IMR-90 (cell line): Measurements from ENCODE around the gene CYB561D1. TPM values are rescaled to one million over a fixed set of nuclear protein-coding genes. Genes with fewer than 3 reads are reported as not detected.
A peak's percentile ranks its signal among the peaks of the same experiment; 100 is the strongest.

ENCODE experiments used
- ATAC-seq: fragments of 200-7000 bp; cut with Tn5 transposase; 2 replicates; pipeline ENCODE4 v1.9.1; 2020; ENCODE audit warnings: low read depth, mild to moderate bottlenecking, moderate library complexity
- BruUV-seq: library from RNA; stranded (reverse); fragments of 400-500 nt; replicated peaks from 2 replicates; lab custom pipeline; 2021; lab: Mats Ljungman, UMichigan
- CTCF ChIA-PET: fragments of 300-600 bp; formaldehyde crosslinking; extraction: SDS; loops from one replicate; lab custom pipeline; 2021; ENCODE audit warnings: antibody characterized with exemption; lab: Yijun Ruan, JAX
- POLR2A ChIA-PET: fragments of 300-600 bp; sonication (Branson Sonifier 250); formaldehyde crosslinking; loops from one replicate; lab custom pipeline; 2022; ENCODE audit warnings: antibody characterized with exemption; ENCODE audit not compliant: unreplicated experiment; lab: Charles Lee
- DNase-seq: peaks from one replicate; pipeline ENCODE4 v3.0.0; 2013
- H2AFZ ChIP-seq: replicated peaks from 2 replicates; pipeline ENCODE3; 2013; ENCODE audit warnings: low read length, mild to moderate bottlenecking; ENCODE audit not compliant: poor library complexity
- H2AK5ac ChIP-seq: 2 replicates; pipeline ENCODE4 v1.6.1; 2013; ENCODE audit warnings: low read depth, low read length, inconsistent platforms
- H2AK9ac ChIP-seq: replicated peaks from 2 replicates; pipeline ENCODE3; 2013; ENCODE audit warnings: mild to moderate bottlenecking, low read depth, low read length, moderate library complexity; ENCODE audit not compliant: poor library complexity
- H2BK120ac ChIP-seq: 2 replicates; pipeline ENCODE4 v1.6.1; 2013; ENCODE audit warnings: low read depth, low read length, inconsistent platforms
- H2BK15ac ChIP-seq: 3 replicates; pipeline ENCODE4 v1.6.1; 2013; ENCODE audit warnings: low read depth, low read length, inconsistent platforms
- H2BK20ac ChIP-seq: 2 replicates; pipeline ENCODE4 v1.6.1; 2013; ENCODE audit warnings: low read depth, mild to moderate bottlenecking, inconsistent platforms, low read length, moderate library complexity
- H2BK5ac ChIP-seq: 2 replicates; pipeline ENCODE4 v1.6.1; 2013; ENCODE audit warnings: mild to moderate bottlenecking, low read depth, low read length, inconsistent platforms; ENCODE audit not compliant: poor library complexity, severe bottlenecking
- H3K14ac ChIP-seq: replicated peaks from 2 replicates; pipeline ENCODE4 v1.6.1; 2013; ENCODE audit warnings: low read depth, low read length, inconsistent platforms
- H3K18ac ChIP-seq: 2 replicates; pipeline ENCODE4 v1.6.1; 2013; ENCODE audit warnings: low read depth, low read length, control low read depth
- H3K23ac ChIP-seq: 2 replicates; pipeline ENCODE4 v1.6.1; 2013; ENCODE audit warnings: low read depth, low read length, inconsistent platforms
- H3K27ac ChIP-seq: 2 replicates; pipeline ENCODE4 v1.5.1; 2013; ENCODE audit warnings: mild to moderate bottlenecking, control low read depth, low read length; ENCODE audit not compliant: insufficient read depth
- H3K27me3 ChIP-seq: 2 replicates; pipeline ENCODE4 v1.6.1; 2013; ENCODE audit warnings: low read length; ENCODE audit not compliant: control insufficient read depth, insufficient read depth
- H3K36me3 ChIP-seq: 2 replicates; pipeline ENCODE4 v1.6.1; 2013; ENCODE audit warnings: low read length, mixed read lengths; ENCODE audit not compliant: control insufficient read depth, insufficient read depth
- H3K4ac ChIP-seq: 2 replicates; pipeline ENCODE4 v1.6.1; 2013; ENCODE audit warnings: low read depth, low read length, inconsistent platforms
- H3K4me1 ChIP-seq: 2 replicates; pipeline ENCODE4 v1.6.1; 2013; ENCODE audit warnings: low read length, mixed read lengths; ENCODE audit not compliant: control insufficient read depth, insufficient read depth
- H3K4me2 ChIP-seq: 2 replicates; pipeline ENCODE4 v1.6.1; 2013; ENCODE audit warnings: low read depth, mild to moderate bottlenecking, control low read depth, low read length, moderate library complexity
- H3K4me3 ChIP-seq: 2 replicates; pipeline ENCODE4 v1.5.1; 2013; ENCODE audit warnings: low read depth, mild to moderate bottlenecking, control low read depth, low read length, moderate library complexity; ENCODE audit not compliant: insufficient read depth
- H3K56ac ChIP-seq: 2 replicates; pipeline ENCODE4 v1.6.1; 2013; ENCODE audit warnings: low read length, inconsistent platforms; ENCODE audit not compliant: insufficient read depth; ENCODE audit errors: extremely low read depth
- H3K79me1 ChIP-seq, 2 experiments: 2 replicates each; pipeline ENCODE4 v1.6.1; 2013; ENCODE audit warnings: low read length in 2 of 2, inconsistent platforms in 1 of 2, low read depth in 1 of 2
- H3K9ac ChIP-seq: 2 replicates; pipeline ENCODE4 v1.6.1; 2013; ENCODE audit warnings: low read depth, low read length, control low read depth
- H3K9me1 ChIP-seq: 2 replicates; pipeline ENCODE4 v1.6.1; 2013; ENCODE audit warnings: low read length, inconsistent platforms; ENCODE audit not compliant: insufficient read depth
- H3K9me3 ChIP-seq: 2 replicates; pipeline ENCODE4 v1.6.1; 2013; ENCODE audit warnings: low read length; ENCODE audit not compliant: control insufficient read depth, insufficient read depth
- H4K20me1 ChIP-seq: 2 replicates; pipeline ENCODE4 v1.6.1; 2013; ENCODE audit warnings: low read length, inconsistent platforms; ENCODE audit not compliant: insufficient read depth
- H4K5ac ChIP-seq: 2 replicates; pipeline ENCODE4 v1.6.1; 2013; ENCODE audit warnings: mild to moderate bottlenecking, low read depth, low read length, control low read depth
- H4K8ac ChIP-seq, 2 experiments: 2 replicates each; pipeline ENCODE4 v1.6.1; 2013; ENCODE audit warnings: low read depth in 2 of 2, low read length in 2 of 2, control low read depth in 1 of 2, inconsistent platforms in 1 of 2
- H4K91ac ChIP-seq: 2 replicates; pipeline ENCODE4 v1.6.1; 2013; ENCODE audit warnings: low read depth, low read length, inconsistent platforms; ENCODE audit not compliant: insufficient read depth
- RFX5 ChIP-seq: IDR thresholded peaks from 2 replicates; pipeline ENCODE4 v1.8.0; 2012; ENCODE audit warnings: low read depth, mild to moderate bottlenecking, low read length, moderate library complexity
- SMC3 ChIP-seq: fragments of 150-350 bp; IDR thresholded peaks from 2 replicates; pipeline ENCODE4 v1.6.1; 2016; ENCODE audit warnings: low read depth, mild to moderate bottlenecking, antibody characterized with exemption, low read length, moderate library complexity
- WGBS, 2 experiments: methylation state at CpG; one replicate each; pipeline versions ENCODE4 v1.1.5 to v1.1.7; 2013; ENCODE audit warnings: missing lambda C conversion rate in 2 of 2; ENCODE audit not compliant: insufficient read length in 1 of 2; ENCODE audit errors: extremely low coverage in 2 of 2; 5-methylcytosine and 5-hydroxymethylcytosine counted together
- dilution Hi-C: fragments of 300-500 bp; cut with HindIII; formaldehyde crosslinking; loops from one replicate; pipeline ENCODE4 v1.14.3; 2018; ENCODE audit warnings: low sequenced_read_pairs; ENCODE audit not compliant: unreplicated experiment
- in situ Hi-C: fragments of 300-500 bp; cut with MboI; formaldehyde crosslinking; loops from 3 replicates; pipeline ENCODE4 v1.14.3; 2019; ENCODE audit warnings: low sequenced_read_pairs, inconsistent platforms, mixed read lengths
- intact Hi-C: fragments of 100-400 bp; cut with micrococcal nuclease; formaldehyde crosslinking; loops from 2 replicates; pipeline ENCODE4 v1.10.0; 2022
- polyA plus RNA-seq, 3 experiments: library from polyadenylated mRNA; depleted of rRNA; stranded (reverse); fragments of >200 nt; gene quantifications; 2 replicates each; pipeline ENCODE4 v1.2.3, GENCODE V29; 2012; ENCODE audit warnings: low replicate concordance in 1 of 3
- total RNA-seq: library from RNA; depleted of rRNA; stranded (reverse); fragments of >200 nt; gene quantifications from 2 replicates; pipeline ENCODE4 v1.2.3, GENCODE V29; 2012
- TF ChIP-seq, protein P1 (sequence below): conservative IDR thresholded peaks from 2 replicates; pipeline ENCODE4 v1.5.1; 2012; ENCODE audit warnings: mild to moderate bottlenecking, low read depth, low read length, improper control_type of control experiment

The CYB561D1 gene
- total and polyA plus RNA-seq, 2 of the 4 experiments (the other 2 are of a cell fraction): 5.7 to 8.1 TPM

DNA sequence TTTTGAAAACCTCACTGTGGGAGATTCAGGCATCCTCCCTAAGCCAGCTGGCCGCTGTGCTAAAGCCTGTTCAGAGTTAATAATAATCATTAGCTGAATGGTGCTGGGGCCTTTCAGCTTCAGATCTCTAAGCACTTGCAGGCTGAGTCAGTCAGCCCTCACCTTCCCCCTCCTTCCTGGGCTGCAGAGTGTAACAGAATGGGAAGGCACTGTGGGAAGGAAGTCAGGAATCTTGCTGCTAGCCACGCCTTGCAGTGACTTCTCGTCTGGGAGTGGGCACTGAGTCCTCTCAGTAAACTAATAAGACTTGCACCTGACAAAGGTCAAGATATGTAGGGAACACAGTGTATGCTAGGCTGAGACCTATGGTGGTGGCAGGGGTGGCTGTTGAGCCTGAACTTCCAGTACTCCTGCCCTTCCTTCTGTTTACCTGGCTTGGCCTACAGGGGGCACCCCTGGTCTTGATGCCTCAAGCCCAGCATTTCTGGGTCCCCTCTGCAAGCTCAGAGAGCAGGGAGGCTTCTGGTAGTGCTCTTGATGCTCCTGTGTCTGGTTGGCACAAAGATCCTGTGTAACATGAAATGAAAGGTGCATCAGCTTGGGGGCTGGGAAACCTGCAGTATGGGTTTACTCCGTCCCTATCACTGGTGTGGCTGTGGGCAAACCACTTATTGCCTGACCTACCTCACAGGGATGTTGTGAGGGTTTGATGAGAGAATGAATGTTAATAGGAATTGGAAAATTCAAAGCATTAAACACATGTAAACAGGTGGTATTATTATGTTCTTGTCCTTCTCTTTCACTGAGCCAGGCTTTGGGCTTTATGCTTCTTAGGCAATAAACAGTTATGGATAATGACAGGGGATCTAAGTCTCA, 6.0 kb downstream of the CYB561D1 start:
- ATAC-seq: peak; percentile 73
- H3K18ac ChIP-seq: no peak overlapping the region
- intact Hi-C loops: no loop called here

More for the DNA sequence above, 6.0 kb downstream of the CYB561D1 start:
- H4K8ac ChIP-seq: peak overlapping the region in 1 of 2 experiments; percentile 55; a peak in 2 of 4 replicates
- no TSS peak for BruUV-seq
- peak; percentile 76 for DNase-seq
- peak overlapping the region; percentile 9 for H2BK5ac ChIP-seq
- TF ChIP-seq SMC3 (no peak), RFX5 (no peak)
- TF ChIP-seq, protein P1, sequence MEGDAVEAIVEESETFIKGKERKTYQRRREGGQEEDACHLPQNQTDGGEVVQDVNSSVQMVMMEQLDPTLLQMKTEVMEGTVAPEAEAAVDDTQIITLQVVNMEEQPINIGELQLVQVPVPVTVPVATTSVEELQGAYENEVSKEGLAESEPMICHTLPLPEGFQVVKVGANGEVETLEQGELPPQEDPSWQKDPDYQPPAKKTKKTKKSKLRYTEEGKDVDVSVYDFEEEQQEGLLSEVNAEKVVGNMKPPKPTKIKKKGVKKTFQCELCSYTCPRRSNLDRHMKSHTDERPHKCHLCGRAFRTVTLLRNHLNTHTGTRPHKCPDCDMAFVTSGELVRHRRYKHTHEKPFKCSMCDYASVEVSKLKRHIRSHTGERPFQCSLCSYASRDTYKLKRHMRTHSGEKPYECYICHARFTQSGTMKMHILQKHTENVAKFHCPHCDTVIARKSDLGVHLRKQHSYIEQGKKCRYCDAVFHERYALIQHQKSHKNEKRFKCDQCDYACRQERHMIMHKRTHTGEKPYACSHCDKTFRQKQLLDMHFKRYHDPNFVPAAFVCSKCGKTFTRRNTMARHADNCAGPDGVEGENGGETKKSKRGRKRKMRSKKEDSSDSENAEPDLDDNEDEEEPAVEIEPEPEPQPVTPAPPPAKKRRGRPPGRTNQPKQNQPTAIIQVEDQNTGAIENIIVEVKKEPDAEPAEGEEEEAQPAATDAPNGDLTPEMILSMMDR: peak; percentile 38
- POLR2A ChIA-PET: no interaction called here
- in situ Hi-C loops: loop anchor here (5.0 kb wide), 1 partner anchor 32 kb away; no protein-coding TSS in a partner anchor
- no peak overlapping the region for H3K9ac ChIP-seq
- no peak overlapping the region for H4K91ac ChIP-seq
- H3K27me3 ChIP-seq: no peaks in the 10 kb centered on the region
- H3K9me3 ChIP-seq: no peaks in the 10 kb centered on the region
- H2AK5ac ChIP-seq: peak overlapping the region; percentile 68; the same call in 1 of the 2 replicates
- no peak overlapping the region for H3K14ac ChIP-seq
- dilution Hi-C loops: no loop called here
- peak overlapping the region; percentile 70; the same call in 1 of the 2 replicates for H3K4ac ChIP-seq
- peak overlapping the region; percentile 76 for H2AK9ac ChIP-seq
- H3K4me1 ChIP-seq: peaks cover 27% of the 10 kb centered on the region
- WGBS, 2 experiments: no CpG with 5 or more reads among the region's 4 CpGs
- H2BK15ac ChIP-seq: no peak overlapping the region
- peaks cover 14 to 56% of the 10 kb centered on the region in 2 experiments for H3K79me1 ChIP-seq
- no peak overlapping the region for H4K5ac ChIP-seq
- peak overlapping the region; percentile 18 for H2AFZ ChIP-seq
- H3K4me2 ChIP-seq: peak overlapping the region; percentile 19; the same call in 1 of the 2 replicates
- H3K27ac ChIP-seq: peak overlapping the region; percentile 17
- H3K56ac ChIP-seq: no peak overlapping the region
- H3K9me1 ChIP-seq: peaks cover 23% of the 10 kb centered on the region
- peaks cover 13% of the 10 kb centered on the region; the same call in 1 of the 2 replicates for H4K20me1 ChIP-seq
- H2BK20ac ChIP-seq: peak overlapping the region; percentile 73; the same call in 1 of the 2 replicates
- H3K23ac ChIP-seq: no peak overlapping the region
- CTCF ChIA-PET: interaction anchor here (0.6 to 5.1 kb wide), 8 partner anchors 9 to 412 kb away, joined by 3 to 51 read pairs (median 5); partner anchors contain the start of gene AMIGO1
- peaks cover 13% of the 10 kb centered on the region for H3K36me3 ChIP-seq
- peak overlapping the region; percentile 68; the same call in 1 of the 2 replicates for H2BK120ac ChIP-seq
- H3K4me3 ChIP-seq: no peak overlapping the region
